Measurements from ENCODE around the gene SETBP1. TPM values are rescaled to one million over a fixed set of nuclear protein-coding genes. Genes with fewer than 3 reads are reported as not detected.
"Not testable (repeated sequence)": the region's sequence is repeated elsewhere in the genome, so short reads cannot be mapped to it uniquely, and the experiment has no call there.

SETBP1 gene
- polyA plus RNA-seq, 1 experiment, result 0.71 TPM

GRCh38 chr18:44796429-44797428 lies 116.0 kb downstream of the SETBP1 start:
- CTCF ChIA-PET, result no interaction called here

DNA sequence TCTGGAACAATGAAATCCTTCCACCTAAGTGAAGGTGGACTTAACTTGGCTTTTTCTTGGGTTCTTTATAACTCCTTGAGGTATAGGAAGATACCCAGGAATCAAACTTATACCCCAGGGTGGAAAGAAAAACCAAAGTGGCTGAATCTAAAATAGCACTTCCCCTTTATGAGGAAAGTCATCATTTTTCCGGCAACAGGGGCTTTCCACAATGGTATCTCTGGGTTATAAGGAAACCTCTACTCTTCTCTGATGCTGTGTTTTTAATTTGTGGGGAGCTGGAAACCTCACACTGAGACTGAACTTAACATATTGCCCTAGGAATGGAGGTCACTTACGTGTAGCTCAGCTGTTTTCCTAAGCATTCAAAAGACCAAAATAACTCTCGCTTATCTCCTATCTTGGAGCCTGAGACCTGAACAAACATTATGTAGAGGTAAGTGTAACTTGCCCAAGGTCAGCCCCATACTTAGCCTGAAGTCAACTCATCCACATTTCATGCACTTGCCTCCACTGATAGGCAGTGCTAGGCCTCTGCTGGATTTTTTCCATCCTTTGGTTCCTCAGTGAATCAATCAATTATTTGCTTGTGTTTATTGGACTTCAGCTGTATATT lies 117.9 kb downstream of the SETBP1 start:
- Histone ChIP-seq H3K27me3 (ENCODE audit: control insufficient read depth, insufficient read depth, low read length) (no peaks in the 10 kb centered on the region), H3K9me3 (ENCODE audit: control insufficient read depth, insufficient read depth, low read length) (no peaks in the 10 kb centered on the region), H3K27ac (ENCODE audit: low read depth, low read length) (no peak overlapping the region), H3K4me3 (ENCODE audit: low read depth, low read length) (no peak overlapping the region)
- POLR2A ChIA-PET, result no interaction called here
- no peak for DNase-seq (ENCODE audit: low read depth, low spot score)
- CTCF ChIA-PET, result no interaction called here
- no peak for TF ChIP-seq CTCF (IDR thresholded peaks at IDR 0.05; ENCODE audit: low read depth, low read length)

More at GRCh38 chr18:44796429-44797428, 116.0 kb downstream of the SETBP1 start:
- DNase-seq (ENCODE audit: low read depth, low spot score), result no peak
- no peak overlapping the region for H3K27ac ChIP-seq (ENCODE audit: low read depth, low read length)
- H3K4me3 ChIP-seq (ENCODE audit: low read depth, low read length), result no peak overlapping the region
- no peak for TF ChIP-seq CTCF (IDR thresholded peaks at IDR 0.05; ENCODE audit: low read depth, low read length)
- POLR2A ChIA-PET, result no interaction called here
- no peaks in the 10 kb centered on the region for H3K9me3 ChIP-seq (ENCODE audit: control insufficient read depth, insufficient read depth, low read length)
- no peaks in the 10 kb centered on the region for H3K27me3 ChIP-seq (ENCODE audit: control insufficient read depth, insufficient read depth, low read length)

DNA sequence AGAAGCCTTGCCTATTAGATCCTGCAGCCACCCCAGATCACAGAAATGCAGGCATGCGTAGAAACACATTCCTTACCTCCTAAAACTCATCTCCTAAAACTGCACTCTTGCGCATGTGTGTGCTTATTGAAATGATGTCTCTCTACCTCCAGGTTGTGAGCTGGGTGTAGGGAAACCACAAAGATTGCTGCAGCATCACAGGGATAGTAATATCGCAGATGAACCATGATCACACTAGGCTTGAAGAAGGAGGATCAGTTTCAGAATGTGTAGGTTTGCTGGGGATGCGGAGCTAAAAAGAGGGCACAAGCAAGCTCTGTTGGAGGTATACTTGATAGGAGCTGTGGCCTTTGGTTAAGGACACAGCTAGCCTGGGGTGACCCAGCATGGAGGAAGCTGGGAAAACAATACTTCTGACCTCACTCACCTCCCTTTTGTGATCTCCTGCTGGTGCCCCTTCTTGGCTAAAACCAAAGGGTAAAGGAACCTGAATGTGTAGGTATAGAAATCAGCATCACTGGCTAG lies 118.8 kb downstream of the SETBP1 start:
- no peak for TF ChIP-seq CTCF (IDR thresholded peaks at IDR 0.05; ENCODE audit: low read depth, low read length)
- Histone ChIP-seq H3K4me3 (ENCODE audit: low read depth, low read length) (no peak overlapping the region), H3K27me3 (ENCODE audit: control insufficient read depth, insufficient read depth, low read length) (no peaks in the 10 kb centered on the region), H3K9me3 (ENCODE audit: control insufficient read depth, insufficient read depth, low read length) (no peaks in the 10 kb centered on the region), H3K27ac (ENCODE audit: low read depth, low read length) (no peak overlapping the region)
- ChIA-PET CTCF (no interaction called here), POLR2A (no interaction called here)
- no peak for DNase-seq (ENCODE audit: low read depth, low spot score)

DNA sequence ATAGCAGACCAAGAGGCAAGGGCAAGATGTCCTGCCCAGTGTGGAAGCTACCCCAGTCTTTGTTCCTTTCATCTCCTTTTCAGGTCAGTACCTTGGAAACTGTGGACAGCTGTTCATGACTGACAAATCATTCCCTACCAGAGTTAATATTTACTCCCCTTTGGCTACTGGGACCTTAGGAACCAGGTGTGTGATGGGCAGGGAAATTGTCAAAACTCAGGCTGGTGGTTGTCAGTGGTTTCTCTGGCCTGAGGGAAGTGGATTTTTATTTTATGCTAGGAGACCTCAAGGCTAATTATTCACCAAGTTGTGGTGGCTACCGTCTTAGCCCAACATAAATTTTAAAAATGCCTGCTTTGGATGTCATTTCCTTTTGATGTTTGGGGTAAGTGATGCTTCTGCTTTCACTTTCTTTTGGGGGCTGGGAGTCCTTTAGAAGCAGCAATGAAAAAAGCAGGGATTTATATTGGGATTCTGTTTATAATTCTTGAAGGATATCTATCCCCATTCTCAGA lies 119.3 kb downstream of the SETBP1 start:
- TF ChIP-seq CTCF (IDR thresholded peaks at IDR 0.05; ENCODE audit: low read depth, low read length), result no peak
- no peak overlapping the region for H3K27ac ChIP-seq (ENCODE audit: low read depth, low read length)
- no peak for DNase-seq (ENCODE audit: low read depth, low spot score)
- H3K9me3 ChIP-seq (ENCODE audit: control insufficient read depth, insufficient read depth, low read length), result no peaks in the 10 kb centered on the region
- POLR2A ChIA-PET, result no interaction called here
- H3K4me3 ChIP-seq (ENCODE audit: low read depth, low read length), result no peak overlapping the region
- CTCF ChIA-PET, result no interaction called here
- no peaks in the 10 kb centered on the region for H3K27me3 ChIP-seq (ENCODE audit: control insufficient read depth, insufficient read depth, low read length)

- DNase-seq (ENCODE audit: low read depth, low spot score); H3K27ac ChIP-seq (ENCODE audit: low read depth, low read length): not testable (repeated sequence)
These were observed 120.1 kb downstream of the SETBP1 start for GRCh38 chr18:44800766-44801165.

More at GRCh38 chr18:44800766-44801165, 120.1 kb downstream of the SETBP1 start:
- H3K9me3 ChIP-seq (ENCODE audit: control insufficient read depth, insufficient read depth, low read length); CTCF ChIA-PET; H3K4me3 ChIP-seq (ENCODE audit: low read depth, low read length); H3K27me3 ChIP-seq (ENCODE audit: control insufficient read depth, insufficient read depth, low read length); POLR2A ChIA-PET: not testable (repeated sequence)

Data from AG04450 (cell line).